ENCODE measurements around the gene KRT72. TPM values are rescaled to one million over a fixed set of nuclear protein-coding genes. Genes with fewer than 3 reads are reported as not detected.

The KRT72 gene
- polyA plus RNA-seq, 1 donor (not counting 4 experiments of a cell fraction or from before 2014, with no cell fraction given) = not detected

DNA sequence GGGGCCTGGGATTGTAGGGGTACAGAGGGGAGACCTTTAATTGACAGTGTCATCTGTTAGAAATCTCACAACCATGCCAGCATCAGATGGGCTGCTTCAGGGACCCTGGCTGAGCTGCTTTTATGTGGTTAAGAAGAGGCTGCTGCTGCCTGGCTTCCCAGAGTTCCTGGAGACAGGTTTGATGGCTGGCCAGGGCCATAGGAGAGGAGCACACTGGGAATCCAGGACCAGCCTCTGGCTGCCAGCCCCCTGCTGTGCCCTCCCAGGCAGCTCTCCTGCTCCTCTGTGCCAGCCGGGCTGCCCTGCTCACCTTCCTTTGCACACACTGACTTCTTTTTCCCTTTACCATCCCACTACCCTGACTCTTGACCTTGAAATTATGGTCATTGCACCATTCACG lies 17.6 kb upstream of the KRT72 start:
- Histone ChIP-seq H3K4me3 (ENCODE audit: control insufficient read depth in 2 of 3, extremely low read depth in 1 of 3, insufficient read depth in 2 of 3, low read depth in 1 of 3, low read length in 3 of 3) (no peak overlapping the region), H3K4me2 (ENCODE audit: control insufficient read depth, extremely low read depth, insufficient read depth, low read depth, low read length) (no peak overlapping the region), H3K9ac (ENCODE audit: control insufficient read depth, extremely low read depth, insufficient read depth, low read length) (no peak overlapping the region), H3K27ac (ENCODE audit: control insufficient read depth, insufficient read depth, low read length) (no peak overlapping the region), H3K9me1 (ENCODE audit: control insufficient read depth, extremely low read depth, insufficient read depth, low read length) (no peaks in the 10 kb centered on the region), H3K27me3 (ENCODE audit: control insufficient read depth, extremely low read depth, insufficient read depth, low read length) (peaks cover 14% of the 10 kb centered on the region), H3K9me3 (ENCODE audit: control insufficient read depth, low read depth, low read length) (no peaks in the 10 kb centered on the region), H3K4me1 (ENCODE audit: control insufficient read depth, extremely low read depth, insufficient read depth, low read length) (no peaks in the 10 kb centered on the region), H3K79me2 (ENCODE audit: control insufficient read depth, insufficient read depth, low read length) (no peaks in the 10 kb centered on the region), H4K20me1 (ENCODE audit: control insufficient read depth, extremely low read depth, insufficient read depth, low read length) (no peaks in the 10 kb centered on the region), H2AFZ (ENCODE audit: control insufficient read depth, low read length) (no peak overlapping the region), H3K36me3 (ENCODE audit: control insufficient read depth in 2 of 2, extremely low read depth in 1 of 2, insufficient read depth in 2 of 2, low read length in 2 of 2) (no peaks in the 10 kb centered on the region)
- DNase-seq (ENCODE audit: low read depth, low spot score) (no peak), FAIRE-seq (no peak)
- TF ChIP-seq CTCF (optimal IDR thresholded peaks at IDR 0.05 in 1 of 3, IDR thresholded peaks at IDR 0.05 in 1 of 3, conservative IDR thresholded peaks at IDR 0.05 in 1 of 3; ENCODE audit: extremely low read depth in 1 of 3, insufficient read depth in 2 of 3, low read length in 3 of 3) (no peak), EZH2 (IDR thresholded peaks at IDR 0.05; ENCODE audit: low read length) (no peak)
- dilution Hi-C loops (cut with MboI; ENCODE audit: extremely low pct_ligation_motif_present, low sequenced_read_pairs) = no loop called here

- Histone ChIP-seq H3K4me3 (ENCODE audit: control insufficient read depth in 2 of 3, extremely low read depth in 1 of 3, insufficient read depth in 2 of 3, low read depth in 1 of 3, low read length in 3 of 3) (no peak within 1 kb of the TSS), H3K9me3 (ENCODE audit: control insufficient read depth, low read depth, low read length) (no peaks in the 10 kb centered on the region), H3K4me1 (ENCODE audit: control insufficient read depth, extremely low read depth, insufficient read depth, low read length) (no peaks in the 10 kb centered on the region), H4K20me1 (ENCODE audit: control insufficient read depth, extremely low read depth, insufficient read depth, low read length) (no peaks in the 10 kb centered on the region), H3K9ac (ENCODE audit: control insufficient read depth, extremely low read depth, insufficient read depth, low read length) (no peak within 1 kb of the TSS), H3K27me3 (ENCODE audit: control insufficient read depth, extremely low read depth, insufficient read depth, low read length) (peaks cover 14% of the 10 kb centered on the region), H3K9me1 (ENCODE audit: control insufficient read depth, extremely low read depth, insufficient read depth, low read length) (no peaks in the 10 kb centered on the region), H3K27ac (ENCODE audit: control insufficient read depth, insufficient read depth, low read length) (no peak within 1 kb of the TSS), H2AFZ (ENCODE audit: control insufficient read depth, low read length) (no peak within 1 kb of the TSS), H3K36me3 (ENCODE audit: control insufficient read depth in 2 of 2, extremely low read depth in 1 of 2, insufficient read depth in 2 of 2, low read length in 2 of 2) (no peaks in the 10 kb centered on the region), H3K4me2 (ENCODE audit: control insufficient read depth, extremely low read depth, insufficient read depth, low read depth, low read length) (no peak within 1 kb of the TSS), H3K79me2 (ENCODE audit: control insufficient read depth, insufficient read depth, low read length) (no peaks in the 10 kb centered on the region)
- dilution Hi-C loops (cut with MboI; ENCODE audit: extremely low pct_ligation_motif_present, low sequenced_read_pairs) = no loop called here
- FAIRE-seq (no peak), DNase-seq (ENCODE audit: low read depth, low spot score) (no peak)
- TF ChIP-seq EZH2 (IDR thresholded peaks at IDR 0.05; ENCODE audit: low read length) (no peak), CTCF (optimal IDR thresholded peaks at IDR 0.05 in 1 of 3, IDR thresholded peaks at IDR 0.05 in 1 of 3, conservative IDR thresholded peaks at IDR 0.05 in 1 of 3; ENCODE audit: extremely low read depth in 1 of 3, insufficient read depth in 2 of 3, low read length in 3 of 3) (no peak)
These were observed 17.0 kb upstream of the KRT72 start, which contains the start of gene KRT73 for GRCh38 chr12:52618216-52618615. Gene KRT73 (minus strand): TSS chr12:52618559. CDS start chr12:52618524, 35 bp downstream.

Data from keratinocyte (primary cell).